A549 treated with CORT108297 at 1 μM for 4 hours (cell line): ENCODE measurements around the gene OR7D4. TPM values are rescaled to one million over a fixed set of nuclear protein-coding genes. Genes with fewer than 3 reads are reported as not detected.

Source experiments
- total RNA-seq: library from RNA; stranded (reverse); fragments of 200-300 nt; extraction: Qiagen RNA extraction; gene quantifications from 5 replicates; pipeline ENCODE4 v1.2.3, GENCODE V29; 2022

The OR7D4 gene
- total RNA-seq, result not detected in 5 replicates

DNA sequence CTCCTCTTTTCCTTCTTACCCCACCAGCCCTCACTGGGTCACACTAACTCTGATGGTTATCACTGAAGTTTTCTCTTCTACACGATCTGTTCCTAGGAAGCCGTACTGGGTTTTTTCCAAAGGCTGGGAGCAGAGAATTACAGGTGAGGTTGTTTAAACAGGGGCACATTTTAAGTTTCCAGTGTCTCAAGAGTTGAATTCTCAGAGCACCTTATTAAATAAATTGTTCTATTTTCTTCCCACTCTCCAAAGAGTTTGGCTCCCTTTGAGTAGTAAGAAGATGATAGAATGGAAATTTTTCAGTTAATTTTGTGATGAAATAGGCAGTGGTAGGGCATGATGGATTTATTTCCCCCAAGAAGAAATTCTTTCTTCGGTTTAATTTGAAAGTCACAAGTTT, at the start of gene OR7D4:
Gene OR7D4, minus strand, starts transcription at position 101 of the 400 bp plus-strand sequence. CDS start 4,752 bp downstream, outside the sequence.

DNA sequence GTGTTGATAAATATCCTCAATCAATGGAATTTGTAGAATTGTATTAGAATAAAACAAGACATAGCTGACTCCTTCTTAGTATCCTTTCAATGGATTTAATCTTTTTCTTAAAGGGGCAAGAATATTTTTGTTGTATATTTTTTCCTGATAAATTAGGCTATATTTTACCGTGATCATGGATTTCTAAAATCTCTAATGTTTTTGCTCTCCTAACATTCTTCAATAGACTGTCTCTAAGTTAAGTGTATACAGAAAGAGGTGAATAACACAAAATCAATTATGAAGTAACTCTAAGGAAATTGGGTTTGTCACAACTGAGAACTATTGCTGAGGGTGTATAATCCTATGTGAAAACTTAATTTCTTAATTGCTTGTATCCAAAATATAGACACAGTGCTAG, 31.2 kb upstream of the OR7D4 start, which contains the start of gene OR7E24:
Gene OR7E24, plus strand, starts transcription at position 301 of the 400 bp plus-strand sequence. CDS start 114 bp downstream, outside the sequence.

DNA sequence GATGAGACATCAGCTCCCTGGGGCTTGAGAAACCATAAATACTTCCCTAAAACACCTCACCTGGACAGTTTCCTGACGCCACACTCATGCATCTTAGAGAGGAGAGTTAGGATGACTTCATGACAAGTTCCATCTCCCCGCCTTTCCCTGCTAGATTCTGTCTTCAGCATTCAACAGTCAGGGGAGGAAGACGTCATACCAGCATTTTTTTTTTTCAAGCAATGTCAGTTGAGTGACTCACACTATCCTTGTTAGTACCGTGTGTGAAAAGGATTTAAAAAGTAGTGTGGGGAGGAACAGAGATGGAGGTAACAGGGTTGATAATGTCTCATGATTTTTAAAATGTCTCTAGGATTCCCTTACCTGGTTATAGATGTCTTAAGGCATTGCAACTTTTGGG, 40.5 kb downstream of the OR7D4 start, which contains the start of gene OR7D2:
Gene OR7D2, plus strand, starts transcription at position 79 of the 400 bp plus-strand sequence. CDS start 6,803 bp downstream, outside the sequence.

Other genes starting within 250 kb of the OR7D4 start
- gene MUC16, start 209.2 kb downstream of the OR7D4 start, total RNA-seq, result 0.02 to 0.07 TPM (median 0.05 TPM) in 5 replicates
- not detected in 5 replicates for gene OR1M1, start 132.5 kb downstream of the OR7D4 start, total RNA-seq
- gene OR7G2, start 112.1 kb downstream of the OR7D4 start, total RNA-seq, result not detected in 5 replicates
- gene OR7G1, start 103.8 kb downstream of the OR7D4 start, total RNA-seq, result not detected in 5 replicates
- not detected in 5 replicates for gene OR7G3, start 92.6 kb downstream of the OR7D4 start, total RNA-seq
- 16.6 to 20.5 TPM (median 19.0 TPM) in 5 replicates for gene ZNF317, start 79.2 kb downstream of the OR7D4 start, total RNA-seq
- gene OR7D2, start 40.6 kb downstream of the OR7D4 start, total RNA-seq, result not detected in 5 replicates
- gene OR7E24, start 31.3 kb upstream of the OR7D4 start, total RNA-seq, result not detected in 5 replicates
- gene ZNF699, start 90.2 kb upstream of the OR7D4 start, total RNA-seq, result 0.66 to 1.6 TPM (median 1.2 TPM) in 5 replicates
- 4.4 to 5.9 TPM (median 5.5 TPM) in 5 replicates for gene ZNF559, start 104.6 kb upstream of the OR7D4 start, total RNA-seq
- gene ZNF177, start 143.4 kb upstream of the OR7D4 start, total RNA-seq, result 0.38 to 0.69 TPM (median 0.57 TPM) in 5 replicates
- gene ZNF266, start 216.0 kb upstream of the OR7D4 start, total RNA-seq, result 3.4 to 4.2 TPM (median 3.5 TPM) in 5 replicates